Measurements from ENCODE around the gene LTB. TPM values are rescaled to one million over a fixed set of nuclear protein-coding genes. Genes with fewer than 3 reads are reported as not detected.

The LTB gene
- total RNA-seq, 1 experiment from 2014 or later = not detected

DNA sequence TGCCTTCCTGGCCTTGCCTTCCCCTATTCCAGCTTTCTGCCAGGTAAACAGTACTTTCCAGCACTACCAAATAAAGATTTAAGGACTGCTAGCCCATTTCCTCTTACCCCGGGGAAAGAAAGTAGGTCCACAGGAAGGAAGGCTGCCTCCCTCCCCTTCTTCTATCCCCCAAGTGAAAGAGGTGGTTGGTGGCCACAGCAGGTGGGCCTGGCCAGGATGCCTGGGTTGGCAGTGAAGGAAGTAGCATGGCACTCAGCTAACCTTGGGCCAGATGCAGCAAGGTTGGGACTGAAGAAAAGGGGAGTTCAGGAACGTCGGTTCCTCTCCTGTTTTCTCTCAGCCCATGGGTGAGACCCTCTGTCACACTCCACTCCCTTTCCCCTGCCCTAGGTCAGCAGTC, 25.9 kb downstream of the LTB start:
- DNase-seq (ENCODE audit: extremely low read depth, low read depth) = no peak

- DNase-seq (ENCODE audit: extremely low read depth, low read depth) = peak; percentile 36
These were observed 30.9 kb downstream of the LTB start for GRCh38 chr6:31551371-31551770.

GRCh38 chr6:31548544-31548873, 33.7 kb downstream of the LTB start:
- no peak for DNase-seq (ENCODE audit: extremely low read depth, low read depth)

- DNase-seq (ENCODE audit: extremely low read depth, low read depth) = no peak
These were observed 34.3 kb downstream of the LTB start for GRCh38 chr6:31547727-31548543.

DNA sequence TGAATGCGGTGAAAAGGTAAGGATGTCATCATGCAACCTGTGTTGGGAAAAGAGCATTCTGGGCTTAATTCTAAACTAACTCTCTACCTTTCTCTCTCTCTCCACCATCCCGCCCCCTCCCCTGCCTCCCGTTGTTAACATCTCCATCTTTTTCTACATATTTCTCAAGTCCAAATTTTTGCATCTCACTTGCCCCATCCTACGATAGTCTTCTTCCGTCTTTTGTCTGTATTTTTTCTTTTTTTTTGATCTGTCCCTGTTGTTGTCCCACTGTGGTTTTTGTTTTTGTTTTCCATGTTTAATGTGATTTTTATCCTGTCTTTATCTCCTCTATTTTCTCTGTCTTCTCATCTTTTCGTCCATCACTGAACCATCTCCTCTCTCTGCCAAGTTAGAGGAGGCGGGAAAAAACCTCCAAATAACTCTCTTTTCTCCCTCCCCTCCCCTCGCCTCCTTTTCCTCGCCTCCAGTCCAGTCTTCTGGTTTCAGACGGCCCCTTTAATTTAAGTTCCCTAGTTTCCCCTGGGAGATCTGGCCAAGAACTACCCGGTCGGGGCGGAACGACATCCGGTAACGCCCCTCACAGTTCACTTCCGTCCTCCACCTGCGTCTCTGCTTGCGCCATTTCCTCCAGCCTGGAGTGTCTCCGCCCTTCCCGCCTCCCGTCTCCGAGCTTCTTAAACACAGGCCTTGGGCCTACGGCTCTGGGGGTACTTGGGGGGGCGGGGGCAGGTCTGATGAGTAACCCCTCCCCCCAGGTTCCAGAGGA, 35.1 kb downstream of the LTB start, which contains the start of gene NFKBIL1:
TSS of gene NFKBIL1 (plus strand) at position 651 of the 769 bp plus-strand sequence. CDS start at position 738, 87 bp downstream.
- DNase-seq (ENCODE audit: extremely low read depth, low read depth) = peak; percentile 90

GRCh38 chr6:31546339-31546957, 35.8 kb downstream of the LTB start, which contains the start of gene ATP6V1G2:
Gene ATP6V1G2 (minus strand): TSS chr6:31546608. CDS start chr6:31546559, 49 bp downstream.
- DNase-seq (ENCODE audit: extremely low read depth, low read depth) = peak; percentile 81

DNA sequence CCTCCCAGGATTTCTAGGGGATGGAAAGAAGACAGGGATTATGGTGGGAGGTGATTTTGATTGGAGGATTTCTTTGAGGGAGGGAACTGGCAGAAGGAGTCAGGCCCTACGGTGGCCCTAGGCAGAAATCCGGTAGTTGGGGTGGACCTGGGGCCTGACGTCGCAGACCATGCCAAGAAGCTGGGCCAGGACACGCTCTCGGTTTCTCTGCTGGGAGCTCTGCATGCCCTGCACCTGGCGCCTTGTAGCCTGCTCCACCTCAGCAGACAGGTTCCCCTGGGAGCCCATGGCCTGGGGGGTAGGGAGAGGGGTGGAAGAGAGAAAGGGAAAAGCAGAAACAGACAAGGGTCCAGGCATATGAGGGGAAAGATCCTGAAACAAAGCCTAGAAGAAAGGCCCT, 36.9 kb downstream of the LTB start:
- no peak for DNase-seq (ENCODE audit: extremely low read depth, low read depth)

DNA sequence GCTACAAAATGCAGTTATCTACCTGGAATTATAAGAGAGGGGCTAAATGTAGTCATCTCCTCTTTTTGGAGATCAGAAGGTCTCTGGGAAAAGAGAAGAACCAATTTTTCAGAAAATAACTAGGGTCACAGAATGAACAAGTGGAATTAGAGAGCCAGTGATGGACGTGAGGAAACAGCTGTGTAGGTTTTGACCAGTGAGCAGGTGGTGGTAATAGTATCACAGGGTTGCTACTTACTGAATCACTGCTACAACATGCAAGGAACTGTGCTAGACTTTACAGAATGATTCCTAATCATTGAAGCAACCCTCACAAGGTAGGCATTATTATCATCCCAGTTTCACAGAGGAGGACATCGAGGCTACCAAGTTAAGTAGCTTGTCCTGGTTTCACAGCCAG, 37.5 kb downstream of the LTB start:
- DNase-seq (ENCODE audit: extremely low read depth, low read depth) = no peak

DNA sequence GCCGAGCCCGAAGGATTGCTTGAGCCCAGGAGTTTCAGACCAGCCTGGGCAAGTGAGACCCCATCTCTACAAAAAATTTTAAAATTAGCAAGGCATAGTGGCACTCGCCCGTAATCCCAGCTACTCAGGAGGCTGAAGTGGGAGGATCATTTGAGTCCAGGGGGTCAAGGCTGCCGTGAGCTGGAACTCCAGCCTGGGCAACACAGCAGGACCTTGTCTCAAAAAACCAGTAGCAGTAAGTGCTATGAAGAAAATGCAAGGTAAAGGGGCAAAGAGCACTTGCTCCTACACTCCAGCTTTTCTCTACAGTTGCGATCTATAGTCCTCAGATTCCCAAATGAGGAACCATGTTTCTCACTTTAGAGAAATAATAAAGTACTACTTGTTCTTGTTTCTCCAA, 38.6 kb downstream of the LTB start:
- DNase-seq (ENCODE audit: extremely low read depth, low read depth) = no peak

DNA sequence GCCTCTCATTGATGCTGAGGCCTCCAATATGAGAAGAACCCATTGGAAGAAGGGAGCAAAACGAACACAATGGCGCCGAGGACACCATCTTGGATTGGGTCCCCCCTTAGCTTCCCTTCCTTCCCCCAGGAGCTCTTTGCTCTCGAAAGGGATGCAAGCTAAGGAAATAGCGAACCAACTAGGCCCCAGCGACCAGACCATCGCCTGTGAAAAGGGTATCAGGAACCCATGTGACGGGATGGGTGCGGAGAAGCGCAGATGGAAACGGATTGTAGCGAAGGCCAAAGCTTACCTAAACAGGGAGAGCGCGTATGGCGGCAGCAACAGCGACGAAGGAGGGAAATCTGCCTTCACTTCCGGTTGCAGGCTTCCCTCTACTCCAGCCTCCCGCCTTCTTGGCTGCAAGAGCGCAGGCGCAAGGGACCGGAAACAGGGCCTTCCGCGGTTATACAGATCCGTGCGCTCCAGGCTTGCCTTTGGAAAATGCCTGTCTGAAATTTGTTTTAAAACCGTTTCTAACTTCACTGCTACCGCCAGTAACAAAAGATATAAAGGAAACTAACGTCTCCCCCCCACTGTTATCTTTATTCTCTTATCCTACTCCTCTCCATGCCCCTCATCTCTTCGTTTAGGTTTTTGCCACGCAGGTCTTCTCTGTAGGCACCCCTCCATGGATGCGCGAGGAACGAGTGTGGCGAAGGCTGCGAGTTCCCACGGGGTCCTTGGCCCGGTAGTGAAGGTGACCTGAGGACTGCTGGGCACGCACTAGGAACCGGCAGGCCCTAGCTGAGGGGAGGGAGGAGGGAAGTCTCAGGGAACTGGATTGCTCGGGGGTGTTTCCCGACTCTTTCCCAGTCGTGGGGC, 40.3 kb downstream of the LTB start, which contains the start of gene DDX39B:
TSS of gene DDX39B (minus strand) at position 346 of the 864 bp plus-strand sequence. CDS start 1,471 bp downstream, outside the sequence.
- DNase-seq (ENCODE audit: extremely low read depth, low read depth) = peak; percentile 92

DNA sequence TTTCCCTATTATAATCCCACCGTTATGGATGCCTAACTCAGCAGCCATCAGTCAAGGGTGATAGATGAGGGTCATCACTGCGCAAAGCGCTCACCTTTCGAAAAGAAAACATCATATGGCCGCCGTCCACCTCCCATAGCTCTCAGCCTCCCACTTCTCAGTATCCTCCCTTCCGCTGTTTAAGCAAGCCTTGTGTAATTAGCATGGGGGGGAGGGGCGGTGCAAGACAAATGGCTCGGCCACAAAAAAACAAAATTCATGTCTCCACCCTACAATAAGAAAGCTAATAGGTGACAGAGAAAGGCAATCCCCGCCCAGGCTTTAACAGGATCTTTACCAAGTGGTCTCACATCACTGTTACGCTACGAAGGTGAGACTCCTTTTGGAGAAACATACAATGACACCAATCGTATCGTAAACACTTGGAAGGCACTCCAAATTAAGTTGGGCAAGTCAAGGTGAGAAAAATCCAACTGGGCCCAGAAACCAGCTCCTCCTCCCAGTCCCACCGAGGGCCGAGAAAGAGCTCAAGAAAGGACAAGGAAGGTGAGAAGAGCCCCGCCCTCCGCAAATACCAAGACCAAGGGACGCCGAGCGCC, 41.1 kb downstream of the LTB start:
- DNase-seq (ENCODE audit: extremely low read depth, low read depth) = no peak

GRCh38 chr6:31540640-31541039, 41.6 kb downstream of the LTB start:
- DNase-seq (ENCODE audit: extremely low read depth, low read depth) = no peak

DNA sequence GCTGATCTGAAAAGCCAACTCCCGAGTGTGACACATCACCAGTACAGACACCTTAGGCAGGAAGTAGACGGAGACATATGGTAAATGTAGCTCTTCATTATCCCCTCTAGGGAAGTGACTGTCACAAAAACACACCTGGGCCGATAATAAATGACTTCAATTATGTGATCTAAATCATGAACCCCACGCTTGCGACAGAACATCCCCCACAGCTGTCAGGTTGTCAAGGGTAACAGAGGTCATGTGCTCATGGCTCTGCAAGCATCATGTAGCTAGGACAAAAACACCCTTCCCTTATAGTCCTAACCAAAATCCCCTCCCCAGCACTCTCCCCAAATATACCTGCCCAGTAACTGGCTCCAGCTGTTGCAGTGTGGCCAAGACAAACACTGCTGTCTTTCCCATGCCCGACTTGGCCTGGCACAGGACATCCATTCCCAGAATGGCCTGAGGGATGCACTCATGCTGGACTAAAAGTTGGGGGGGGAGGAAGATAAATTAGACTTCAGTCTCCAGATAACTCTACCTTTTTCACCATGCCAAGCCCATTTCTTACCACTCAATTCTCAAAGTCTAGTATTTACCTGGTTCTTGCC, 43.3 kb downstream of the LTB start:
- no peak for DNase-seq (ENCODE audit: extremely low read depth, low read depth)

DNA sequence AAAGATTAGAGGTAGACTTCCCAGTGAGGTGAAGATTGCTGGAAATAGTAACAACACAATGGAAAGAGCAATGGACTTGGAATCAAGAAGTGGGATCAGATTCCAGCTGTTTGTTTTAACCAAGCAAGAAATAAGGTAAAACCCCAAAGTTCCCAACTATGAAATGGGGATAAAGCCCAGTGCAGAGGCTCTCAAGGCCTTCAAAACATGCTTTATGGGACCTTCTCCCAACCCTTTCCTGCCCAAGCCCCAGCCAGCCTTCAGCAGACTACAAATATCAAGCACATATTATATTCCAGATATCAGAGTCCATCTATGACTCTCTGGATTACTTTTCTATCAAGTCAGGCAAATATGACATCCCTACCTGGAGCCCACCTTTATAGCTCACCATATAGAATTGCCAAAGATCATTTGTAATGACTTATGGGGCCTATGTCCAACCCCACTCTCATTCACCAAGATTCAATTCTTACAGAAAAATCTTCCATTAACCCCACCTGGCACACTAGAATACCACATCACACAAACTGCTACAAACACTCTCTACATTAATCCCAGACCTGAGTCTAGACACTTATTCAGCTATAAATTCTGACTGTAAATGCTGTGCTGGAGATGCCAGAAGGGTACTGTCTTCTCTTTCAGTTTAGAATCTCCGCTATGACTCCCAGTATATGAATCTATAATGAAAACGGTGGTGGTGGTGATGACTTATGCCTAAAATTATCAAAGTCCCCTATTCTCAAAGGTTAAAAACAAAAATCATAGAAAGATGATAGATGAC, 46.5 kb downstream of the LTB start:
- DNase-seq (ENCODE audit: extremely low read depth, low read depth) = no peak

DNA sequence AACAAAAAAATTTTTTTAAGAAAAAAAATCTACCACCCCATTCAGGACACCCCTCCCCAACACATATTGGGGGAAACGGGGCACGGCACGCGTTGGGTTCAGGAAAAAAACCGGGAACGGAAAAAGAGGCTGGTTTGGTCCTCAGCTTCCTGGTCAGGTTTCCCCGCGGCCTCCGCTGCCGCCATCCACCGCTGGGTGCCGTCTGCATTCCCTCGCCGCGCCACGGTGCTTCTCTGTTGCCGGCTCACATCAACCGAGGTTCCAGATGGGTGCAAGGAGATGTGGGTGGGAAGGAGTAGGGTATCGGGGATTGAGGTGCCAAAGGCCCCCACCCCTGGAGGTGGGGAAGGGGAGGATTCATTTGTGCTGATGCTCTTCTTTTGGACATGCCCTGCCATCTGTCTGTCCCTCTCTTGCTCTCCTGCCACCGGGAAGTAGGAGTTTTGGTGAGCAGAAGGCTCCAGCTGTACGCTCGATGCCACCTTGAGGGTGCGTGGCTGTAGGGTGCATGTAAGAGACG, 47.6 kb downstream of the LTB start:
- DNase-seq (ENCODE audit: extremely low read depth, low read depth) = no peak

GRCh38 chr6:31534011-31534410, 48.2 kb downstream of the LTB start:
- no peak for DNase-seq (ENCODE audit: extremely low read depth, low read depth)

GRCh38 chr6:31533455-31533841, 48.8 kb downstream of the LTB start:
- DNase-seq (ENCODE audit: extremely low read depth, low read depth) = no peak

GRCh38 chr6:31532644-31533454, 49.4 kb downstream of the LTB start:
- DNase-seq (ENCODE audit: extremely low read depth, low read depth) = no peak
